ENCODE results near the gene CLEC9A. TPM values are rescaled to one million over a fixed set of nuclear protein-coding genes. Genes with fewer than 3 reads are reported as not detected.
A peak's percentile ranks its signal among the peaks of the same experiment; 100 is the strongest.

The CLEC9A gene
- polyA plus RNA-seq (2011; rRNA removed) (not detected in 2 replicates), polyA plus RNA-seq (2017; fragmentation: RNase III; extraction: RNeasy Plus Mini Kit Qiagen cat#74134 plus additional on column Dnase treatment) (not detected in 3 replicates), polyA minus RNA-seq (2011; rRNA and poly(A)+ RNA removed) (not detected in 2 replicates)
- polyA plus RNA-seq (2012; cell fraction: cytosol; rRNA removed), result not detected in 2 replicates
- not detected in 2 replicates for polyA plus RNA-seq (2012; cell fraction: nucleus; rRNA removed)

DNA sequence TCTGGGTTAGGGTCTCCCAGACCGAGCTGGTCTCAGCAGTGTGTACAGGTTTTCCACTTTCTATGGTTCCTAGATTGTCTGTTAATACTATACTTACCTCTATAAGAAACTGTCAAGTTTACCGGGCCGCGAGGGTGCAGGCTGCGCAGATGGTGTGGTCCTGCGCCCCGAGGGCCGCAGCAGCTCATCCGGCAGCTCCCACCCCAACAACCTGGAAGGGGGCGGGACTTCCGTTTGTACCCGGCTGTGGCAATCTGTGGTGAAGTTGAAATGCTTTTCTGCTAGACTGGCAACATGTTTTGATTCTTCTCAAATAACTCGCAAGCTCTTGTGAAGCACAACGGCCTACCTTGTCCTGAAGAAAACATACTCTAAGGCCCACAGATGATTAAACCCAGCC, at the start of gene CLEC9A:
TSS of gene CLEC9A (plus strand) at position 237 of the 400 bp plus-strand sequence. CDS start 22,006 bp downstream, outside the sequence.
- peaks cover 13% of the 10 kb centered on the region; the same call in 2 of the 3 replicates for H3K4me1 ChIP-seq
- DNase-seq (ENCODE audit: low read depth in 1 of 2, low spot score in 1 of 2), result no peak
- H3K4me2 ChIP-seq, result peak within 1 kb of the TSS; percentile 36
- peak within 1 kb of the TSS; percentile 1 to 42; a peak in 4 of 6 replicates for H3K27ac ChIP-seq
- CTCF ChIA-PET, result interaction anchor here (1.5 kb wide), 1 partner anchor 110 kb away, joined by 5 read pairs; no protein-coding TSS in a partner anchor
- no peak for ATAC-seq
- POLR2A ChIA-PET, result no interaction called here
- H3K9me3 ChIP-seq, result no peaks in the 10 kb centered on the region
- FAIRE-seq, result no peak
- 93% methylated on average over 14 of the region's 14 CpGs for WGBS (ENCODE audit: missing lambda C conversion rate)
- TF ChIP-seq CBX2 (IDR thresholded peaks at IDR 0.05; ENCODE audit: borderline replicate concordance, low read depth) (no peak), MAZ (IDR thresholded peaks at IDR 0.05; ENCODE audit: borderline replicate concordance, low read depth, low read length) (no peak), HEYL (CRISPR knock-in tag; IDR thresholded peaks at IDR 0.05) (no peak), EHF (CRISPR knock-in tag; IDR thresholded peaks at IDR 0.05) (no peak), CEBPB (IDR thresholded peaks at IDR 0.05) (no peak), FOSB (CRISPR knock-in tag; IDR thresholded peaks at IDR 0.05) (no peak), RCOR1 (IDR thresholded peaks at IDR 0.05; ENCODE audit: low read depth, low read length) (no peak), KDM5A (IDR thresholded peaks at IDR 0.05) (no peak), POLR2A (IDR thresholded peaks at IDR 0.05; ENCODE audit: low read length) (no peak), KDM1A (IDR thresholded peaks at IDR 0.05; ENCODE audit: low read depth) (no peak), SMC3 (IDR thresholded peaks at IDR 0.05) (no peak), NR3C1 (IDR thresholded peaks at IDR 0.05) (no peak)
- TF ChIP-seq, protein P1, sequence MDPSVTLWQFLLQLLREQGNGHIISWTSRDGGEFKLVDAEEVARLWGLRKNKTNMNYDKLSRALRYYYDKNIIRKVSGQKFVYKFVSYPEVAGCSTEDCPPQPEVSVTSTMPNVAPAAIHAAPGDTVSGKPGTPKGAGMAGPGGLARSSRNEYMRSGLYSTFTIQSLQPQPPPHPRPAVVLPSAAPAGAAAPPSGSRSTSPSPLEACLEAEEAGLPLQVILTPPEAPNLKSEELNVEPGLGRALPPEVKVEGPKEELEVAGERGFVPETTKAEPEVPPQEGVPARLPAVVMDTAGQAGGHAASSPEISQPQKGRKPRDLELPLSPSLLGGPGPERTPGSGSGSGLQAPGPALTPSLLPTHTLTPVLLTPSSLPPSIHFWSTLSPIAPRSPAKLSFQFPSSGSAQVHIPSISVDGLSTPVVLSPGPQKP (IDR thresholded peaks at IDR 0.05; ENCODE audit: low read depth, low read length), result no peak
- TF ChIP-seq, protein P2, sequence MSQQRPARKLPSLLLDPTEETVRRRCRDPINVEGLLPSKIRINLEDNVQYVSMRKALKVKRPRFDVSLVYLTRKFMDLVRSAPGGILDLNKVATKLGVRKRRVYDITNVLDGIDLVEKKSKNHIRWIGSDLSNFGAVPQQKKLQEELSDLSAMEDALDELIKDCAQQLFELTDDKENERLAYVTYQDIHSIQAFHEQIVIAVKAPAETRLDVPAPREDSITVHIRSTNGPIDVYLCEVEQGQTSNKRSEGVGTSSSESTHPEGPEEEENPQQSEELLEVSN (IDR thresholded peaks at IDR 0.05; ENCODE audit: borderline replicate concordance, low read depth), result no peak
- TF ChIP-seq, protein P3, sequence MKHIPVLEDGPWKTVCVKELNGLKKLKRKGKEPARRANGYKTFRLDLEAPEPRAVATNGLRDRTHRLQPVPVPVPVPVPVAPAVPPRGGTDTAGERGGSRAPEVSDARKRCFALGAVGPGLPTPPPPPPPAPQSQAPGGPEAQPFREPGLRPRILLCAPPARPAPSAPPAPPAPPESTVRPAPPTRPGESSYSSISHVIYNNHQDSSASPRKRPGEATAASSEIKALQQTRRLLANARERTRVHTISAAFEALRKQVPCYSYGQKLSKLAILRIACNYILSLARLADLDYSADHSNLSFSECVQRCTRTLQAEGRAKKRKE (CRISPR knock-in tag; IDR thresholded peaks at IDR 0.05; ENCODE audit: low read depth), result no peak
- TF ChIP-seq, protein P4, sequence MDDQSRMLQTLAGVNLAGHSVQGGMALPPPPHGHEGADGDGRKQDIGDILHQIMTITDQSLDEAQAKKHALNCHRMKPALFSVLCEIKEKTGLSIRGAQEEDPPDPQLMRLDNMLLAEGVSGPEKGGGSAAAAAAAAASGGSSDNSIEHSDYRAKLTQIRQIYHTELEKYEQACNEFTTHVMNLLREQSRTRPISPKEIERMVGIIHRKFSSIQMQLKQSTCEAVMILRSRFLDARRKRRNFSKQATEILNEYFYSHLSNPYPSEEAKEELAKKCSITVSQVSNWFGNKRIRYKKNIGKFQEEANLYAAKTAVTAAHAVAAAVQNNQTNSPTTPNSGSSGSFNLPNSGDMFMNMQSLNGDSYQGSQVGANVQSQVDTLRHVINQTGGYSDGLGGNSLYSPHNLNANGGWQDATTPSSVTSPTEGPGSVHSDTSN (IDR thresholded peaks at IDR 0.05), result no peak
- TF ChIP-seq, protein P5, sequence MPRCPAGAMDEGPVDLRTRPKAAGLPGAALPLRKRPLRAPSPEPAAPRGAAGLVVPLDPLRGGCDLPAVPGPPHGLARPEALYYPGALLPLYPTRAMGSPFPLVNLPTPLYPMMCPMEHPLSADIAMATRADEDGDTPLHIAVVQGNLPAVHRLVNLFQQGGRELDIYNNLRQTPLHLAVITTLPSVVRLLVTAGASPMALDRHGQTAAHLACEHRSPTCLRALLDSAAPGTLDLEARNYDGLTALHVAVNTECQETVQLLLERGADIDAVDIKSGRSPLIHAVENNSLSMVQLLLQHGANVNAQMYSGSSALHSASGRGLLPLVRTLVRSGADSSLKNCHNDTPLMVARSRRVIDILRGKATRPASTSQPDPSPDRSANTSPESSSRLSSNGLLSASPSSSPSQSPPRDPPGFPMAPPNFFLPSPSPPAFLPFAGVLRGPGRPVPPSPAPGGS (IDR thresholded peaks at IDR 0.05), result no peak
- TF ChIP-seq, protein P6, sequence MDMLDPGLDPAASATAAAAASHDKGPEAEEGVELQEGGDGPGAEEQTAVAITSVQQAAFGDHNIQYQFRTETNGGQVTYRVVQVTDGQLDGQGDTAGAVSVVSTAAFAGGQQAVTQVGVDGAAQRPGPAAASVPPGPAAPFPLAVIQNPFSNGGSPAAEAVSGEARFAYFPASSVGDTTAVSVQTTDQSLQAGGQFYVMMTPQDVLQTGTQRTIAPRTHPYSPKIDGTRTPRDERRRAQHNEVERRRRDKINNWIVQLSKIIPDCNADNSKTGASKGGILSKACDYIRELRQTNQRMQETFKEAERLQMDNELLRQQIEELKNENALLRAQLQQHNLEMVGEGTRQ (IDR thresholded peaks at IDR 0.05), result no peak
- H3K4me3 ChIP-seq, result no peak within 1 kb of the TSS

DNA sequence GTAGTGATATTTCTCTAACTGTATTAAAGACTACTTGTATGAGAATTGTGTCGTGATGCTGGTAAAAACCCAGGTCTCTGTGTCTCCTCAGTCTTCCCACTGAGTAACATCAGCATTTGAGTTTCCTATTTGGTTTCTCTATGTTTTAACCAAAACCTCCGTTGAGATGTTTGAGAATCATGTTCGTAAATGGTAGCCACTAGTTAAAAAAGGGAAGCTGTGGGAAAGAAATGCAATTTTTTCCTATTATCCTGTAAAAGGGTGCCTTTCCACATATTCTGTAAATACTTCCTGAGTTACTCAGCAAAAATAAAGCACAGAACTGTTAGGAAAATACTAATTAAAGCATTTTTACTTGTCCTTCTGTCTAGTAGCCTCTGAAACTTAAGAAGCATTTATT, 38.6 kb upstream of the CLEC9A start:
- no peaks in the 10 kb centered on the region for H3K4me1 ChIP-seq
- H3K9me3 ChIP-seq, result no peaks in the 10 kb centered on the region
- ChIA-PET POLR2A (no interaction called here), CTCF (no interaction called here)
- DNase-seq (ENCODE audit: low read depth in 1 of 2, low spot score in 1 of 2) (no peak), ATAC-seq (no peak), FAIRE-seq (no peak)
- no peak overlapping the region for H3K4me2 ChIP-seq
- no peak overlapping the region for H3K4me3 ChIP-seq
- WGBS (ENCODE audit: missing lambda C conversion rate), result 12% methylated on average over 3 of the region's 3 CpGs
- TF ChIP-seq ZFP36 (IDR thresholded peaks at IDR 0.05; ENCODE audit: borderline replicate concordance, partially characterized antibody) (no peak), RCOR1 (IDR thresholded peaks at IDR 0.05; ENCODE audit: low read depth, low read length) (no peak), EHF (CRISPR knock-in tag; IDR thresholded peaks at IDR 0.05) (no peak), HEYL (CRISPR knock-in tag; IDR thresholded peaks at IDR 0.05) (no peak), CBX2 (IDR thresholded peaks at IDR 0.05; ENCODE audit: borderline replicate concordance, low read depth) (no peak), SREBF2 (IDR thresholded peaks at IDR 0.05) (no peak), HOXA7 (CRISPR knock-in tag; IDR thresholded peaks at IDR 0.05) (no peak)
- TF ChIP-seq, protein P7, sequence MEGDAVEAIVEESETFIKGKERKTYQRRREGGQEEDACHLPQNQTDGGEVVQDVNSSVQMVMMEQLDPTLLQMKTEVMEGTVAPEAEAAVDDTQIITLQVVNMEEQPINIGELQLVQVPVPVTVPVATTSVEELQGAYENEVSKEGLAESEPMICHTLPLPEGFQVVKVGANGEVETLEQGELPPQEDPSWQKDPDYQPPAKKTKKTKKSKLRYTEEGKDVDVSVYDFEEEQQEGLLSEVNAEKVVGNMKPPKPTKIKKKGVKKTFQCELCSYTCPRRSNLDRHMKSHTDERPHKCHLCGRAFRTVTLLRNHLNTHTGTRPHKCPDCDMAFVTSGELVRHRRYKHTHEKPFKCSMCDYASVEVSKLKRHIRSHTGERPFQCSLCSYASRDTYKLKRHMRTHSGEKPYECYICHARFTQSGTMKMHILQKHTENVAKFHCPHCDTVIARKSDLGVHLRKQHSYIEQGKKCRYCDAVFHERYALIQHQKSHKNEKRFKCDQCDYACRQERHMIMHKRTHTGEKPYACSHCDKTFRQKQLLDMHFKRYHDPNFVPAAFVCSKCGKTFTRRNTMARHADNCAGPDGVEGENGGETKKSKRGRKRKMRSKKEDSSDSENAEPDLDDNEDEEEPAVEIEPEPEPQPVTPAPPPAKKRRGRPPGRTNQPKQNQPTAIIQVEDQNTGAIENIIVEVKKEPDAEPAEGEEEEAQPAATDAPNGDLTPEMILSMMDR (IDR thresholded peaks at IDR 0.05), result no peak
- TF ChIP-seq, protein P5 (IDR thresholded peaks at IDR 0.05), result no peak
- no peak overlapping the region for H3K27ac ChIP-seq

Measured in A549 (cell line).